Tibial artery (tissue), 4 donors: Measurements from ENCODE around the gene BEGAIN.

Source experiments
- DNase-seq, 2 donors: peaks; one replicate each; pipeline ENCODE4 v3.0.0-alpha.2; 2019
- H3K27ac ChIP-seq, 2 donors: fragments of 200-600 bp; sonication (generic) in 1 of 2; 1 replicate in 1 of 2; 2 replicates in 1 of 2; pipeline ENCODE4 v1.5.1; 2018 to 2019; ENCODE audit warnings: mild to moderate bottlenecking in 1 of 2
- H3K27me3 ChIP-seq, 2 donors: fragments of 200-600 bp; sonication (generic) in 1 of 2; one replicate each; pipeline versions ENCODE4 v1.5.1 to v1.6.0; 2016 to 2019
- H3K36me3 ChIP-seq, 3 donors: fragments of 200-600 bp; sonication (generic) in 2 of 3; one replicate each; pipeline ENCODE4 v1.5.1; 2016 to 2019; ENCODE audit warnings: mild to moderate bottlenecking in 2 of 3
- H3K4me1 ChIP-seq, 4 donors: fragments of 200-600 bp; sonication (generic) in 2 of 4; 1 replicate in 3 of 4; 2 replicates in 1 of 4; pipeline ENCODE4 v1.5.1; 2016 to 2019
- H3K4me3 ChIP-seq, 2 donors: fragments of 200-600 bp; sonication (generic) in 1 of 2; 1 replicate in 1 of 2; 2 replicates in 1 of 2; pipeline ENCODE4 v1.5.1; 2018 to 2019; ENCODE audit warnings: mild to moderate bottlenecking in 2 of 2
- H3K9me3 ChIP-seq, 3 donors: fragments of 200-600 bp; sonication (generic) in 1 of 3; one replicate each; pipeline ENCODE4 v1.5.1; 2016 to 2019
- intact Hi-C: fragments of 100-400 bp; cut with DNase I; formaldehyde crosslinking; loops from one replicate; pipeline ENCODE4 v1.15.0; 2023; ENCODE audit warnings: low total_unique reads
- TF ChIP-seq, protein P1 (sequence below), 2 experiments: fragments of 200-600 bp in 1 of 2; fragments of 450-650 bp in 1 of 2; IDR thresholded peaks; one replicate each; pipeline ENCODE4 v1.5.1; 2017 to 2019; ENCODE audit warnings: antibody characterized with exemption in 2 of 2, mild to moderate bottlenecking in 1 of 2, moderate library complexity in 1 of 2

BEGAIN gene

GRCh38 chr14:100589760-100590469 is 2.7 kb upstream of the BEGAIN start:
- Histone ChIP-seq H3K9me3 (no peaks in the 10 kb centered on the region), H3K27ac (no peak overlapping the region), H3K4me1 (peaks cover 0 to 9% (median 7%) of the 10 kb centered on the region in 4 donors), H3K27me3 (peaks cover 0 to 84% of the 10 kb centered on the region in 2 donors), H3K4me3 (no peak overlapping the region), H3K36me3 (no peaks in the 10 kb centered on the region)
- TF ChIP-seq, protein P1, sequence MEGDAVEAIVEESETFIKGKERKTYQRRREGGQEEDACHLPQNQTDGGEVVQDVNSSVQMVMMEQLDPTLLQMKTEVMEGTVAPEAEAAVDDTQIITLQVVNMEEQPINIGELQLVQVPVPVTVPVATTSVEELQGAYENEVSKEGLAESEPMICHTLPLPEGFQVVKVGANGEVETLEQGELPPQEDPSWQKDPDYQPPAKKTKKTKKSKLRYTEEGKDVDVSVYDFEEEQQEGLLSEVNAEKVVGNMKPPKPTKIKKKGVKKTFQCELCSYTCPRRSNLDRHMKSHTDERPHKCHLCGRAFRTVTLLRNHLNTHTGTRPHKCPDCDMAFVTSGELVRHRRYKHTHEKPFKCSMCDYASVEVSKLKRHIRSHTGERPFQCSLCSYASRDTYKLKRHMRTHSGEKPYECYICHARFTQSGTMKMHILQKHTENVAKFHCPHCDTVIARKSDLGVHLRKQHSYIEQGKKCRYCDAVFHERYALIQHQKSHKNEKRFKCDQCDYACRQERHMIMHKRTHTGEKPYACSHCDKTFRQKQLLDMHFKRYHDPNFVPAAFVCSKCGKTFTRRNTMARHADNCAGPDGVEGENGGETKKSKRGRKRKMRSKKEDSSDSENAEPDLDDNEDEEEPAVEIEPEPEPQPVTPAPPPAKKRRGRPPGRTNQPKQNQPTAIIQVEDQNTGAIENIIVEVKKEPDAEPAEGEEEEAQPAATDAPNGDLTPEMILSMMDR (IDR thresholded peaks at IDR 0.05): no peak
- intact Hi-C loops: no loop called here
- DNase-seq: peak in 1 of 2 donors; percentile 20

- Histone ChIP-seq H3K27ac (no peak overlapping the region), H3K4me1 (peaks cover 0 to 9% (median 7%) of the 10 kb centered on the region in 4 donors), H3K4me3 (no peak overlapping the region), H3K27me3 (peaks cover 0 to 80% of the 10 kb centered on the region in 2 donors), H3K9me3 (no peaks in the 10 kb centered on the region), H3K36me3 (no peaks in the 10 kb centered on the region)
- intact Hi-C loops: no loop called here
- peak in 1 of 2 donors; percentile 56 for DNase-seq
- TF ChIP-seq, protein P1 (IDR thresholded peaks at IDR 0.05): no peak
These were observed 2.0 kb upstream of the BEGAIN start for GRCh38 chr14:100589071-100589759.

GRCh38 chr14:100588671-100589070 is 1.5 kb upstream of the BEGAIN start:
- TF ChIP-seq, protein P1 (IDR thresholded peaks at IDR 0.05): no peak
- H3K9me3 ChIP-seq: no peaks in the 10 kb centered on the region
- H3K36me3 ChIP-seq: no peaks in the 10 kb centered on the region
- intact Hi-C loops: no loop called here
- peak in 1 of 2 donors; percentile 28 for DNase-seq
- H3K27ac ChIP-seq: no peak overlapping the region
- peaks cover 0 to 75% of the 10 kb centered on the region in 2 donors for H3K27me3 ChIP-seq
- H3K4me1 ChIP-seq: peaks cover 0 to 9% (median 7%) of the 10 kb centered on the region in 4 donors
- no peak overlapping the region for H3K4me3 ChIP-seq

- H3K4me1 ChIP-seq: peaks cover 0 to 9% (median 7%) of the 10 kb centered on the region in 4 donors
- intact Hi-C loops: no loop called here
- H3K27me3 ChIP-seq: peaks cover 0 to 70% of the 10 kb centered on the region in 2 donors
- H3K9me3 ChIP-seq: no peaks in the 10 kb centered on the region
- no peak overlapping the region for H3K4me3 ChIP-seq
- TF ChIP-seq, protein P1 (IDR thresholded peaks at IDR 0.05): no peak
- DNase-seq: peak in 1 of 2 donors; percentile 52
- no peaks in the 10 kb centered on the region for H3K36me3 ChIP-seq
- no peak overlapping the region for H3K27ac ChIP-seq
These were observed 670 bp upstream of the BEGAIN start for GRCh38 chr14:100587763-100588411.

GRCh38 chr14:100586403-100587085 is 673 bp downstream of the BEGAIN start:
- Histone ChIP-seq H3K27me3 (peaks cover 0 to 58% of the 10 kb centered on the region in 2 donors), H3K4me3 (peak overlapping the region; percentile 21 to 47), H3K36me3 (no peaks in the 10 kb centered on the region), H3K4me1 (peaks cover 0 to 9% (median 7%) of the 10 kb centered on the region in 4 donors), H3K9me3 (no peaks in the 10 kb centered on the region), H3K27ac (no peak overlapping the region)
- intact Hi-C loops: no loop called here
- peak in 1 of 2 donors; percentile 35 for DNase-seq
- TF ChIP-seq, protein P1 (IDR thresholded peaks at IDR 0.05): no peak
